HUES6 (cell line): Measurements from ENCODE around the gene MYT1.

Source experiments
- H3K27ac ChIP-seq: 2 replicates; pipeline ENCODE4 v1.7.0; 2013; ENCODE audit warnings: low read depth, mild to moderate bottlenecking, low read length, inconsistent platforms
- H3K27me3 ChIP-seq: 2 replicates; pipeline ENCODE4 v1.6.1; 2013; ENCODE audit warnings: low read length; ENCODE audit not compliant: control insufficient read depth, insufficient read depth
- H3K36me3 ChIP-seq: 2 replicates; pipeline ENCODE4 v1.6.1; 2013; ENCODE audit warnings: low read length; ENCODE audit not compliant: control insufficient read depth, insufficient read depth
- H3K4me1 ChIP-seq: 2 replicates; pipeline ENCODE4 v1.6.1; 2013; ENCODE audit warnings: low read length; ENCODE audit not compliant: control insufficient read depth, insufficient read depth
- H3K4me3 ChIP-seq: 2 replicates; pipeline ENCODE4 v1.5.1; 2013; ENCODE audit warnings: low read depth, low read length
- H3K9ac ChIP-seq: one replicate; pipeline ENCODE4 v1.6.1; 2013; ENCODE audit warnings: mild to moderate bottlenecking, low read length
- H3K9me3 ChIP-seq: 2 replicates; pipeline ENCODE4 v1.6.1; 2013; ENCODE audit warnings: low read depth, low read length; ENCODE audit not compliant: control insufficient read depth, insufficient read depth

Gene MYT1

DNA sequence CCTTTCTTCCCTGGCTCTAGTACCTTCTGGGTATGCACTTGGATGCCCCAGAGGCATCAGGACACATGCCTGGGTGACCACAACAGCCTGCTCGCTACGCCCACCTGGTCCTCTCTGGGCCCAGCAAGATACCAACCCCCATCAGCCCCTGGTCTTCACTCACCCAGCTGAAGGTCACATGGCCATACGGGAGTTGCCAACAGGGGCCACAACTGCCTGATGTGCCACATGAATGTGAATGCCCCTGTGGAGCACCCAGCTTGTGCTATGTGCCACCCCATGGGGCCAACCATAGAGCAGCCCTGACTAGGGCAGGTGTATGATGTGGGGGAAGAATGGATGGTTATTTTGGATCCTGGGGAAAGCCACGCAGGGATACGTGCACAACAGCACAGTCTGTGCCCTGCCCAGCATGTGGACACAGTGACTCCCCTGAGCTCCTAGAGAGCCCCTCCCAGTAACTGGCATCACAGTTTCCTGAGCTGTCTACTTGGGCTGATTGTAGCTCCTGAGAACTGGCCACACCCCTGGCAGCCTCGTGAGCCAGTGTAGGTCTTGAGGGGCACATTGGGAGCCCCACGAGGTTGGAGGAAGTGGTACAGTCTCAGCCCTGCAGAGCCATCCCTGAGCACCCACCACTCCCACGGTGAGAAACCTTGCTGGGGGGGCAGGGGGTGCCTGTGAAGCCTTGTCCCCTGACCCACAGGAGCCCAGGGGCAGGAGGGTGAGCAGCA is 80.8 kb downstream of the MYT1 start:
- Histone ChIP-seq H3K9ac (no peak overlapping the region), H3K36me3 (no peaks in the 10 kb centered on the region), H3K27ac (no peak overlapping the region), H3K4me1 (no peaks in the 10 kb centered on the region), H3K27me3 (peaks cover 5% of the 10 kb centered on the region; the same call in 1 of the 2 replicates), H3K9me3 (no peaks in the 10 kb centered on the region; the same call in 1 of the 2 replicates), H3K4me3 (no peak overlapping the region)

DNA sequence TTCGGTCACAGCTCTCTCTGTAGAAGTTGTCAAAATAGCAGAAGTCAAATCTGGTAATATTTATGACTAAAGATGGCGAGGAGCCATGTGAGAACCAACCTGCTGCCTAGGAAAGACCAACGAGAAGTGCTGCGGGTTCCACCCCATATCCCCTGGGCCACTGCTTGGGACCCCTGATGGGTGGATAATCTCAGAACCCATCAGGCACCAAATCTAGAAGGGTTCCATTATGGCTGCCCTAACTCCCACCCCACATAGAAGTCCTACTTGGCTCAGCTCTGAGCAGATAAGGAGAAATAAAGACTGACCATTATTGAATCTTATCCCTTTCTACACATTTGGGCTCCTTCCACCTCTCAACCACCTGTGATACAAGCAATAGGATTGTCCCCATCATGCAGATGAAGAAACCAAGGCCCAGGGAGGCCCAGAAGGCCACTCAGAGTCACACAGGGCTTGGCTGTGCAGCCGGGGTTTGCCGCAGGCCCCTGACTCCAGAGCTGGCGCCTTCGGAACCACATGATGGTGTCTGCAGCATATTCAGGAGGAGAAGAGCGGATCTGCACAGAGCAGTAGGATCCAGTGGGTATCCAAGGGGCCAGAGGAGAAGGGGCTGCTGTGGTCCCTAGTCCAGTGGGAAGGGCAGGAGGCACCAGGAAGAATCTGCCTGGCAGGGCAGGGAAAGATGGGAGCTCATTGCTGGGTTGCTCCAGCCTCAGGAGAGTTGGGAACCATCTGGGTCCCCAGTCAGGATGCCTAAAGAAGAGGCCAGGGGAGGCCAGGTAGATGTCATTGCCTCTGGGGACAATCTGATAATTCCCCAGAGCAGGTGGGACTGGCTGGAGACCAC is 81.7 kb downstream of the MYT1 start:
- H3K27ac ChIP-seq = no peak overlapping the region
- H3K9ac ChIP-seq = no peak overlapping the region
- H3K9me3 ChIP-seq = no peaks in the 10 kb centered on the region
- no peaks in the 10 kb centered on the region for H3K36me3 ChIP-seq
- H3K4me3 ChIP-seq = no peak overlapping the region
- no peaks in the 10 kb centered on the region for H3K4me1 ChIP-seq
- peaks cover 14% of the 10 kb centered on the region for H3K27me3 ChIP-seq

DNA sequence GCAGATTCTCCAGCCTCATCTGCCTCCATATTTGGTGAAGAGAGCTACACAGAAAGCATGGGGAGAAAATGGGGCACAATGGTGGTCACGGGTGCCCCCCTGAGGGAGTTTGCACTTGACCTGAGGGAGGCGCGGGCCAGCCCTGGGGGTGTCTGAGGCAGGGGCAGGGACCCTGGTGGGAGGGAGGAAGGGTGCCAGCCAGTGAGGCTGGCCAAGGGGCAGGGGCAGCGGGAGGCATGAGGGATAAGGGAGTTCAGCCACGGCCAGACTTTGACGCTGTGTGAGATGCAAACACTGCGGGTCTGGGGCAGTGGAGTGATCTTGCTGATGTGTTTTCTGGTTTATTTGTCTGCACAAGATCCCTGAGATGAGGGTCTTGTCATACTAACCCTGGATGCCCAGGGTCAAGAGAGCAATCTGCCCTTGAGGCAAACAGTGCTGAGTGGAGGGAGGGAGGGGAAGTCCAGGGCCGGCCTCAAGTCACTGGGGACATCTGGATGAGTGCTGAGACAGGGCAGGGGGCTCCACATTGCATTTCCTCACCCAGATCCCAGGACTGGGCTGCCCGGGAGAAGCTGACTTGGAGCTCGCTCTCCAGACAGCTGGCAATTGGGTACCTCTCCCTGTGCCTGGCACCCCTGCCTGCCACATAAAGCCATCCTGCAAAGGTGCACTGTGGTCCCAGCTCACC is 82.5 kb downstream of the MYT1 start:
- no peaks in the 10 kb centered on the region for H3K36me3 ChIP-seq
- H3K9ac ChIP-seq = no peak overlapping the region
- H3K27ac ChIP-seq = no peak overlapping the region
- H3K4me1 ChIP-seq = no peaks in the 10 kb centered on the region
- H3K27me3 ChIP-seq = peaks cover 14% of the 10 kb centered on the region
- H3K4me3 ChIP-seq = no peak overlapping the region
- no peaks in the 10 kb centered on the region for H3K9me3 ChIP-seq

DNA sequence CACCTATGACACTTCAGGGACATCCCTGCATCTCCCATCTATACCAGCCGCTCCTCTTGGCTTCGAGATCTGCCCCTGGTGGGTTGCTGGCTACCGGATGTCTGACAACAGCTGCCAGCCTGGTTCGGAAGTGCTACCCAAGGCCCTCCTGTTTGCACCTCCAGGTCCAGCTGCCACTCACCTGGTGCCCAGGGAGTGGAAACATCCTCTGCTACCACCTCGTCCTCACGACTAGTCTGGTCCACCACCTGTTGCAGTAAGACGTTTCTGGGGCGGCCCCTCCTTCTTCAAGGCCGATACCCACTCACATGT is 83.0 kb downstream of the MYT1 start:
- H3K9me3 ChIP-seq = no peaks in the 10 kb centered on the region
- H3K36me3 ChIP-seq = no peaks in the 10 kb centered on the region
- no peak overlapping the region for H3K4me3 ChIP-seq
- no peaks in the 10 kb centered on the region for H3K4me1 ChIP-seq
- no peak overlapping the region for H3K27ac ChIP-seq
- peaks cover 14% of the 10 kb centered on the region for H3K27me3 ChIP-seq
- H3K9ac ChIP-seq = no peak overlapping the region

DNA sequence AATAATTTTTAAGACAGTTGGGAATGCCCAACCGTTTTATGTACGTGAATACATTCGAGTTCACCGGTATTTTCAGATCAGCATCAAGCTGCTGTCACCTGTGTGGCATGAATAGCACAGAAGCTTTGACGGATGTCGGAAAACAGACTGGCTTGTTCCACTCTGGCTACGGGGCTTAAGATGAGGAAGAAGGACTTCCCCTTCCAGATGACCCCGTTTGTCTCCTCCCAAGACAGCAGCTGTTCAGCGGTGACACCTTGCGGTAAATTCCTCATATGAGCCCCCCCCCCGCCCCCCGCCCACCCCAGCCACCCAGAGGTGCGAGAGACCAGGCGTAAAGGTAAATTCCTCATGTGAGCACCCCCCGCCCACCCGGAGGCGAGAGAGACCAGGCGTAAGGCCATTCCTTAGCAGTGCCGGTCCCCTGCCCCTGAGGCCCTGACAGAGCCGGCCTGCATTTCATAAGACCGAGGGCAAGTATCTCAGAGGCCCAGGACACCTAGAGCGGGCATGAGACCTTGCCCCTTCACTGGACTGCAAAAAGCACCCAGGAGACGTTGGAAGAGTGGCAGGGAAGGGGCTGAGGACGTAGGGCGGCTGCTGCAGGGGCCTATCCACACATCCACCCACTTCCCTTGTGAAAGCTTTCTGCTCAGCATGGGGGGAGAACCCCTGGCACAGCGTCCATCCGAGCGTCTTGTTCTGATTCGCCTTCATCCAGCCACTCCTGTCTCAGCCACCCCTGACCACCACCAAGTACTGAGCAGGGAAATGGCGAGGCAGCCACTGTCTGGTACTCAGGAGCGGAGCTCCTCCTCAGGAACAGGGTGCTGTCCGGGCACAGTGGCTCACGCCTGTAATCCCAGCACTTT is 84.0 kb downstream of the MYT1 start:
- no peak overlapping the region for H3K9ac ChIP-seq
- H3K4me3 ChIP-seq = no peak overlapping the region
- H3K27me3 ChIP-seq = peaks cover 14% of the 10 kb centered on the region

DNA sequence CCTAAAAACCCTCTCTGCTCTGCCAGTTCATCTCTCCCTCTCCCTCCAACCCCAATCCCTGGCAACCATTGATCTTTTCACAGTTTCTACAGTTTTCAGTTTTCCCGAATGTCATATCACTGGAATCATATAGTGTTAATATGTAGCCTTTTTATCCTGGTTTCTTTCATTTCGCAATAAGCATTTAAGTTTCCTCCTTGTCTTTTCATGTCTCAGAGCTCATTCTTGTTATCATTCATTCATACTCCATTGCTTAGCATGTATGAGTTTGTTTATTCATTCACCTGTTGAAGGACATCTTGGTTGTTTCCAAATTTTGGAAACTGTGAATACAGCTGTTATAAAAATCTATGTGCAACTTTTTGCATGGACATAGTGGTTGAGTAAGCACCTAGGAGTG is 85.8 kb downstream of the MYT1 start:
- no peaks in the 10 kb centered on the region for H3K36me3 ChIP-seq
- no peak overlapping the region for H3K9ac ChIP-seq
- H3K9me3 ChIP-seq = no peaks in the 10 kb centered on the region
- H3K27ac ChIP-seq = no peak overlapping the region
- H3K4me1 ChIP-seq = peaks cover 5% of the 10 kb centered on the region
- no peak overlapping the region for H3K4me3 ChIP-seq
- peaks cover 14% of the 10 kb centered on the region for H3K27me3 ChIP-seq

More for the DNA sequence above, 84.0 kb downstream of the MYT1 start:
- Histone ChIP-seq H3K4me1 (no peaks in the 10 kb centered on the region), H3K9me3 (no peaks in the 10 kb centered on the region), H3K27ac (no peak overlapping the region), H3K36me3 (no peaks in the 10 kb centered on the region)

DNA sequence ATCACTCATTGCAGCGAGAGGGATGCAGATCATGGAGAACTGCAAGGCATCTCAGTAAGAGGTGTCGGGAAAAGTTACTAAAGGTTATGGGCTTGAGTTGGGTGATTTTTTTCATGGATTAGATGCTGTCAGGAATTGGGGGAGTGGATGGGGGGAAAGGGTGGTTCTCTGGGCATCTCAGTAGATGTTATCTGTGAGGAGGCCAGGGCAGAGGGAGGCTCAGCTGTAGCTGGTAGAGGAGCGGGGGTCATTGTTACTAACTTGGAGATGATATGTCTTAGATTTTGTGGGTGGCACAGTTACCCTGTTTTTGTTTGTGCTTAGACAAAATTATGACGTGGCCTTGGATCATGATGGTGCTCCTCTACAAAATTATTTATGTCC is 88.7 kb downstream of the MYT1 start:
- Histone ChIP-seq H3K4me1 (peaks cover 25% of the 10 kb centered on the region), H3K36me3 (no peaks in the 10 kb centered on the region), H3K27ac (no peak overlapping the region), H3K9me3 (no peaks in the 10 kb centered on the region), H3K27me3 (peaks cover 14% of the 10 kb centered on the region), H3K4me3 (no peak overlapping the region), H3K9ac (no peak overlapping the region)

DNA sequence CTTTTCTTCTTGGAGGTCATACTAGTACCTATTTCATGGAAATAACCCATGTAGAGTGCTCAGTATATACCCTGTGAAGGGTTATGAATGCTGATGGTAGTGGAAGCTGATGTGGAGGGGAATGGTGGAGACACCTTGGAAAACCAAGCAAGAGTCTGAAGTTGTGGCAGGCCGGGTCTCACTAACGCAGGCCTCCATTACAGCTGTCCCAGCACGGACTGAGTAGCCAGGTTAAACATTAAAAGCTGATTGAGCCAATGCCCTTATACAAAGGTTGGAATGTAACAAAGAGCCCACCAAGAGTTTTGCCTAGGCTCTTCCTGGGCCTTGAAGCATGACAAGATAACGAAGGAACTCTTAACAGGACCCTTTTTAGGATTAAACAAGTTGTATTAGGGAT is 89.2 kb downstream of the MYT1 start:
- no peak overlapping the region for H3K4me3 ChIP-seq
- H3K27me3 ChIP-seq = peaks cover 14% of the 10 kb centered on the region
- no peaks in the 10 kb centered on the region for H3K36me3 ChIP-seq
- H3K9ac ChIP-seq = no peak overlapping the region
- H3K4me1 ChIP-seq = peaks cover 29% of the 10 kb centered on the region
- H3K9me3 ChIP-seq = no peaks in the 10 kb centered on the region
- H3K27ac ChIP-seq = no peak overlapping the region

DNA sequence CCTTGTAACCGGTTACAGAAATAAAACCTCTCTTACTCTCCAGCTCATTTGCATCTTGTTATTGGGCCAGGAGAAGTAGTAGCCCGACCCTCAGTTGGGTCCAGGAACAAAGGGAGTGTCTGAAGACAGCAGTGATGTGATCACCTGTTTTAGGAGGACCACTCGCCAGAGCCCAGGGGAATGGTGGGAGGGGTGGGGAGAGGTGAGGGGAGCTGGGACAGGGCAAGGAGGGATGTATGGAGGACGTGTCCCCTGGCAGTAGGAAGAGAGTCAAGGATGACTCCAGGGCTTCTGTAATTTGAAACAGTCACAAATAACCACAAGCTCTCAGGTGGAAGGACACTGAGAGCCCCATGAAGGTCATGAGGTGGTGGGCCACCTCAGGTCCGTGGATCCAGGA is 89.9 kb downstream of the MYT1 start:
- H3K27me3 ChIP-seq = peaks cover 14% of the 10 kb centered on the region
- no peak overlapping the region for H3K27ac ChIP-seq
- no peaks in the 10 kb centered on the region for H3K36me3 ChIP-seq
- no peak overlapping the region for H3K4me3 ChIP-seq
- H3K9ac ChIP-seq = no peak overlapping the region
- peaks cover 36% of the 10 kb centered on the region for H3K4me1 ChIP-seq
- H3K9me3 ChIP-seq = no peaks in the 10 kb centered on the region

DNA sequence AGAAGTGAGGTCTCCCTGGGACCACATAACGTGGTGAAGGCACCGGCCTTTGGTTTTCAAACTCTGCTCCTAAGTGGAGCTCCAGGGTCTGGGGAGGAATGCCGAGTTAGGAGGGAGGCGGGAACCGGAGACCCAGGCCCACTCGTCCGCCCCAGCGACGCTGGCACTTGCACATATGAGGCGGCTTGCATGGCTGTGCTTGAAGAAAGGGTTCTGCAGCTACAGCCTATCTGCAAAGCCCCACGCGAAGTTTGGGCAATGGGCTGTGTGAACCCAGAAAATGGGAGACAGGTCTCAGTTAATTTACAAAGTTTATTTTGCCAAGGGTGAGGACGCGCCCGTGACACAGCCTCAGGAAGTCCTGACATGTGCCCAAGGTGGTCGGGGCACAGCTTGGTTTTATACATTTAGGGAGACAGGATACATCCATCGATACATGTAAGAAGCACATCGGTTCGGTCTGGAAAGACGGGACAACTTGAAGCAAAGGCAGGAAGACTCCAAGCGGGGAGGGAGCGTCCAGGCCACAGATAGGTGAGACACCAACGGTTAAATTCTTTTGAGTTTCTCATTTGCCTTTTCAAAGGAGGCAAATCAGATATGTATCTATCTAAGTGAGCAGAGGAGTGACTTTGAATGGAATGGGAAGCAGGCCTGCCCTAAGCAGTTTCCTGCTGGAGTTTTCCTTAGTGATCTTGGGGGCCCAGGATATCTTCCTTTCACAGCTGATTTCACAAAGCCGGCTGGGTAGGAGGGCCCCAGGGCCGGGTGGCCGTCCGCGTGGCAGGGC is 90.5 kb downstream of the MYT1 start:
- H3K4me1 ChIP-seq = peaks cover 39% of the 10 kb centered on the region
- peaks cover 12% of the 10 kb centered on the region for H3K27me3 ChIP-seq
- no peaks in the 10 kb centered on the region for H3K36me3 ChIP-seq
- H3K9me3 ChIP-seq = no peaks in the 10 kb centered on the region
- H3K27ac ChIP-seq = peak overlapping the region; percentile 95
- peak overlapping the region; percentile 76 for H3K4me3 ChIP-seq
- peak overlapping the region; percentile 77 for H3K9ac ChIP-seq
